ENCODE data around the gene ODAD3.
A peak's percentile ranks its signal among the peaks of the same experiment; 100 is the strongest.
"Not testable (repeated sequence)": the region's sequence is repeated elsewhere in the genome, so short reads cannot be mapped to it uniquely, and the experiment has no call there.

Gene ODAD3

GRCh38 chr19:11390359-11390758 is 44.6 kb downstream of the ODAD3 start:
- no peak for TF ChIP-seq ZNF274 (IDR thresholded peaks at IDR 0.05; ENCODE audit: low read depth, low read length)
- no peak overlapping the region for H3K4me3 ChIP-seq (ENCODE audit: low read length)

DNA sequence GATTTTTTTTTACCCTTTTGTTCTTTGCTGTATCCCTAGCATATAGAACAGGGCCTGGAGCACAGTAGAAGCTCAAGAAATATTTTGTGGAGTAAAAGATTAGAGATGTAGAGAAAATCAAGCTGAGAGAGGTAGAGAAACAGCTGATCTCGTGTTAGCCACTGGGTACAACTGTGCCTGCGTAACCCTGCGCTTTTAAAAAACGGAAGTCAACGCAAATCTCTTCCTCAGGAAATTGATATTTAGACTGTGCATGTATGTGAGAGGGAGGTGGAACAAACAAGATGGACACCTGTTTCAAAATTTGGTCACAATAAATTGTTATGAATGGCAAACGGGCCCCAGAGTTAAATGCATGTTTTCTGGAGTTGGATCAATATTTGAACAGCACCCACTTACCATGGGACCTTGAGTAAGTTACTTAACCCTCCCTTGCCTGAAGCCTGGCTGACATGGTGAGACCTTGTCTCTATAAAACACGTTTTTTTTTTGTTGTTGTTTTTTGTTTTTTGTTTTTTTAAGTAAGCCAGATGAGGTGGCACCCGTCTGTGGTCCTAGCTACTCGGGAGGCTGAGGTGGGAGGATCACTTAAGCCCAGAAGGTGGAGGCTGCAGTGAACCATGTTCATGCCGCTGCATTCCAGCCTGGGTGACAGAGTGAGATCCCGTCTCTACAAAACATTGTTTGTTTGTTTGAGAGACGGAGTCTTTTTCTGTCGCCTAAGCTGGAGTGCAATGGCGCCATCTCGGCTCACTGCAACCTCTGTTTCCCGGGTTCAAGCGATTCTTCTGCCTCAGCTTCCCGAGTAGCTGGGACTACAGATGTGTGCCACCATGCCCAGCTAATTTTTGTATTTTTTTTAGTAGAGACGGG is 47.5 kb downstream of the ODAD3 start:
- no peak for TF ChIP-seq ZNF274 (IDR thresholded peaks at IDR 0.05; ENCODE audit: low read depth, low read length)
- H3K4me3 ChIP-seq (ENCODE audit: low read length): no peak overlapping the region

DNA sequence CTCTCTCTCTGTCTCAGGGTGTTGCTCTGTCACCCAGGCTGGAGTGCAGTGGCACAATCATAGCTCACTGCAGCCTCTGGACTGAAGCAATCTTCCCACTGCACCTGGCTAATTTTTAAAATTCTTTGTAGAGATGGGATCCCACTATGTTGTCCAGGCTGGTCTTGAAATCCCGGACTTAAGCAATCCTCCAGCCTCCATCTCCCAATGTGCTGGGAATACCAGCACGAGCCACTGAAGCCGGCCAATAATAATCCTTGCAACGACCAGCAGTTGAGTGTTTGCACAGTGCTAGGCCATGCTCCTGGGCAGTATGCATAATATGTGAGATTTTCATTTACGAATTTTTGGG is 50.2 kb downstream of the ODAD3 start:
- TF ChIP-seq ZNF274 (IDR thresholded peaks at IDR 0.05; ENCODE audit: low read depth, low read length): no peak
- H3K4me3 ChIP-seq (ENCODE audit: low read length): no peak overlapping the region

DNA sequence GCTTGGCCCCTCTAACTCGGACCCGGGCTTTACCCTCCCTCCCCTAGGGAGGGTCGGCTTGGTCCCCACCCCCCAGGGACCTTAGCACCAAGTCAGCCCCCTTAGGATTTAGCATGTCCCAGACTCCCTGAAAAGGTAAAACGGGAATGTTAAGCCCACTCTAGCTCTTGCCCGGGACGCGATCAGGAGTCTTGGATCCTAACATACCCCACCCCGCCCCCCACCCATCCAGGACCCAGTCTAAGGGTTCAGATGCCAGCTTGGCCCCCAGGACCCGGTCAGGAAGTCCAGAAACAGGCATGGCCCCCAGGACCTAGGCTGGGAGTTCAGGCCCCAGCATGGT is 51.2 kb downstream of the ODAD3 start:
- no peak overlapping the region for H3K4me3 ChIP-seq (ENCODE audit: low read length)
- TF ChIP-seq ZNF274 (IDR thresholded peaks at IDR 0.05; ENCODE audit: low read depth, low read length): no peak

DNA sequence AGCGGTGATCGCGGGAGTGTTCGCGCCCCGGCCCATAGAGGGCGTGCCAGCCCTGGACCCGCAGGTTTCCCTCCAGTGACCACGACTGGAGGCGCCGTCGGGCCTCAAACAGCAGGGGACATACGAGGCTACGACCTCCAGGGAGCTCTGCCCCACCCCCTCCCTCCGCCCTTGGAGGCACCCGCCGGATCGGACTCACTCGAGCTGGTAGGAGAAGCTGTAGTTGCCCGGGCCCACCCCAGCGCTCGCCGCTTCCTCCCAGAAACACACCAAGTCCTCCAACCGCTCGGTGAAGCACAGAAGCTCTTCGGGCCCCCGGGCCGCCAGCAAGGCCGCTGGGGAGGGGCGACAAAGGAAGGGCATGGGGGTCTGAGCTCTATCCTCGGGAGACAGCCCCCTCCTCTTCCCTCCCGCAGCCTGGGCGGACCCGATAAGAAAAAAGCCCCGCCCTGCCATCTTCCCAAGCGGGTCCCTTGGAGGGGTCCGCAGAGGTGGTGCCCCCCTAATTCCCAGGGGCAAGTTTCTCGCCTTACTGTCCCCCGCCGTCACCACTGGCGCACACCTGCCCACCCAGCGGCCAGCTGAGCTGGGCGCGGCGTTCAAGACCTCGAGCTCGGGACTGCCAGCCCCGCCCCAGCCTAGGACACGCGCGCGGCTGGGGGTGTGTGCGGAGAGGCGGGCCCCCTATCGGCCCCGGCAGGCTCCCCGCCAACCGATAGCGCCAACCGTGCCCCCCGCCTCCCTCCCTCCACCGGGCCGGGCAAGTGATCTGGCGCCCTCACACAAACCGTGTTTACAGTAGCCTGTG is 51.8 kb downstream of the ODAD3 start:
- TF ChIP-seq ZNF274 (IDR thresholded peaks at IDR 0.05; ENCODE audit: low read depth, low read length): no peak
- H3K4me3 ChIP-seq (ENCODE audit: low read length): no peak overlapping the region

GRCh38 chr19:11380653-11381537 is 54.0 kb downstream of the ODAD3 start:
- no peak for TF ChIP-seq ZNF274 (IDR thresholded peaks at IDR 0.05; ENCODE audit: low read depth, low read length)
- H3K4me3 ChIP-seq (ENCODE audit: low read length): peak overlapping the region; percentile 80; the same call in 1 of the 2 replicates

- peak overlapping the region; percentile 80; the same call in 1 of the 2 replicates for H3K4me3 ChIP-seq (ENCODE audit: low read length)
- TF ChIP-seq ZNF274 (IDR thresholded peaks at IDR 0.05; ENCODE audit: low read depth, low read length): no peak
Measured at GRCh38 chr19:11379857-11380350, 55.0 kb downstream of the ODAD3 start.

DNA sequence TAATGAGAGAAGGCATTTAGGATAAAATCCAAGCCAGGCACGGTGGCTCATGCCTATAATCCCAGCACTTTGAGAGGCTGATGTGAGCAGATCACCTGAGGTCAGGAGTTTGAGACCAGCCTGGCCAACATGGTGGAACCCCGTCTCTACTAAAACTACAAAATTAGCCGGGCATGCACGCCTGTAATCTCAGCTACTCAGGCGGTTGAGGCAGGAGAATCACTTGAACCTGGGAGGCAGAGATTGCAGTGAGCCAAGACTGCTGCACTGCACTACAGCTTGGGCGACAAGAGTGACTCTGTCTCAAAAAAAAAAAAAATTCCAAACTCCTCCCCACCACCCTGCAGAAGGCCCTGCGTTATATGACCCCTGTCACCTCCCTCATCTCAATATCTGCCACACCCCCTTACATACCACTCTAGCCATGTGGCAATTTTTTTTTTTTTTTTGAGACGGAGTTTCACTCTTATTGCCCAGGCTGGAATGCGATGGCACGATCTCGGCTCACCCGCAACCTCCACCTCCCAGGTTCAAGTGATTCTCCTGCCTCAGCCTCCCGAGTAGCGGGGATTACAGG is 55.6 kb downstream of the ODAD3 start:
- H3K4me3 ChIP-seq (ENCODE audit: low read length): not testable (repeated sequence)

GRCh38 chr19:11378319-11379189 is 56.4 kb downstream of the ODAD3 start:
- H3K4me3 ChIP-seq (ENCODE audit: low read length): no peak overlapping the region
- no peak for TF ChIP-seq ZNF274 (IDR thresholded peaks at IDR 0.05; ENCODE audit: low read depth, low read length)

DNA sequence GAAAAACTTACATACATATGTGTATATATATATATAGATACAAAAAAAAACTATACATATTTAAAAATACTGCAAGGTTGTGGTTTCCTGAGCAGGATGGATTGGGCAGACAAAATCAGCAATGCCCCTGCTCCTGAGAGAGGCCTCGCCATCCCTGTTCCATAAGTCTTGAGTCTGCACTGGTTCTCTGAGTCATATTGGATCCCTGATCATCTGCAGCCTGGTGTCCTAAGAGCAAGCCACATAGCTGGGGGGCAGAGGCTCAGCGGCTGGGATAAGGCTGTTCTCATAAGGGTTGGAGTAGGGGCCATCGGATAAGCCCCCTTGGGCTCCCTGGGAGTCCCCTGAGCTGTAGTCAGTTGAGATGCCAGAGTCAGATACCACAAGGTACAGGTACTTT is 57.2 kb downstream of the ODAD3 start:
- TF ChIP-seq ZNF274 (IDR thresholded peaks at IDR 0.05; ENCODE audit: low read depth, low read length): no peak
- no peak overlapping the region for H3K4me3 ChIP-seq (ENCODE audit: low read length)

DNA sequence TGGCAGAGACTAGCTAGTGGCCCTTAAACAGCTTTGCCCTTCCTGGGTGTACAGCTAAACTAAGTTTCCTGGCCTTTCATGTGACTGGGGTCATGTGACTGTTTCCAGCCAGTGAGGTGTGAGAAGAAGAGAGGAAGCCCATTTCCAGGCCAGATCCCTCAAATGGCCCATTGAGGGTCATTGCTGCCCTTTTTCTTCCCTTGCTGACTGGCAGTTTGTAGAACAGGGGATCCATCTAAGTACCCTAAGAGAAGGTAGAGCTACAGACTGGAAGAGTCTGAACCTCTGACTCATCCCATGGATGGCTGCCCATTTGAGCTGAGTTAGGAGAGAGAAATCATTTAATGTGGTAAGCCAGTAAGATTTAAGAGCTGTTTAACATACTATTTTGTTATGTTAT is 57.7 kb downstream of the ODAD3 start:
- no peak overlapping the region for H3K4me3 ChIP-seq (ENCODE audit: low read length)

GRCh38 chr19:11375143-11375948 is 59.6 kb downstream of the ODAD3 start:
- peak overlapping the region; percentile 72 for H3K4me3 ChIP-seq (ENCODE audit: low read length)
- no peak for TF ChIP-seq ZNF274 (IDR thresholded peaks at IDR 0.05; ENCODE audit: low read depth, low read length)

More for the DNA sequence above, 57.7 kb downstream of the ODAD3 start:
- no peak for TF ChIP-seq ZNF274 (IDR thresholded peaks at IDR 0.05; ENCODE audit: low read depth, low read length)

Measured in GM08714 (cell line).